ENCODE measurements around the gene HM13.
"Not testable (repeated sequence)": the region's sequence is repeated elsewhere in the genome, so short reads cannot be mapped to it uniquely, and the experiment has no call there.

The HM13 gene

DNA sequence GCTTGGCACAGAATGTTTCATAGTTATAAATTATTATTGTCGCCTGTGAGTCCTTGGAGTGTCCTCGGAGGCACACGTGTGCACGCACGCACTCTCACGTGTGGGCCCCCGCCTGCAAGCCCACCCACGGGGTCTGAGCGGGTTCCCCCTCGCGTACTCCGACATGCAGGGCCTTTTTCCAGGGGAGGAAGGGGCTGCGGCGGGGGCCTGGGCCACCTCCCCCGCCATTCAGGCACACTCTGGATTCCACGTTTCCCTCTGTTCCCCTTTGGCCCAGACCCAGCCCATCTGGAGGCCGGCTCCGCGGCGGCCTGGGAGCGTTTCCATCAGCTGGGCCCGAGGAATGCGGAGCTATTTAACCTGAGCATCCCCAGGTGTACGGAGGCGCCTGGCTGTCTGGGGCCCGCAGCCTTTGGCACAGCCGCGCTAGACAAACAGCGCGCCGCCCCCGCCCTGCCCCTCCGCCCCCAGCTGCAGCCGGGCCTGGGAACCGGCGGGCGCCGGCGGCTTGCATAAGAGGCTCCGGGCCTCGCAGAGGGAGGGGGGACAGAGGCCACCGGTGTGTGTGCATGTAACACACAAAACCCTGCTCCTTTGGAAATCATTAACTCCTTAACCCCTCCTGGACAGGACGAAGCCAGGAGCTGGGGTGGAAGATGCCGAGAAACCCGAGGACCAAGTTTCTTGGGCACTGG lies 94.2 kb downstream of the HM13 start:
- DNase-seq (ENCODE audit: low read depth, low spot score) = no peak

DNA sequence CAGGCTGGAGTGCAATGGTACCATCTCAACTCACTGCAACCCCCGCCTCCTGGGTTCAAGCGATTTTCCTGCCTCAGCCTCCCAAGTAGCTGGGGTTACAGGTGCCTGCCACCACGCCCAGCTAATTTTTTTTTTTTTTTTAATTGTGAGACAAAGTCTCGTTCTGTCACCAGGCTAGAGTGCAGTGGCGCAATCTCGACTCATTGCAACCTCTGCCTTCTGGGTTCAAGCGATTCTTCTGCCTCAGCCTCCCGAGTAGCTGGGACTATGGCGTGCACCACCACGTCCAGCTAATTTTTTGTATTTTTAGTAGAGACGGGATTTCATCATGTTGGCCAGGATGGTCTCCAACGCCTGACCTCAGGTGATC lies 98.0 kb downstream of the HM13 start:
- DNase-seq (ENCODE audit: low read depth, low spot score) = not testable (repeated sequence)

DNA sequence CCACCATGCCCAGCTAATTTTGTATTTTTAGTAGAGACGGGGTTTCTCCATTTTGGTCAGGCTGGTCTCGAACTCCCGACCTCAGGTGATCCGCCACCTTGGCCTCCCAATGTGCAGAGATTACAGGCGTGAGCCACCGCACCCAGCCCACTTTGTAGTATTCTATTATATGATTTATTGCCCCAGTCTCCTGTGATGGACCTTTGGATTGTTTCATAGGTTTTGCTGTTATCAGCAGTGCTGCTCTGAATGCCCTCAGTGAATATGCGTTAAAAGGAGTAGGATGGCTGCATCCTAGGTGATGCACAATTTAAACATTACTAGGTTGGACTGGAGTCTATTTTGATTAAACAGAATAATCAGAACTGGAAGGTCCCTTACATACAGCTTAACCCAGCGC lies 101.2 kb downstream of the HM13 start:
- no peak for DNase-seq (ENCODE audit: low read depth, low spot score)

DNA sequence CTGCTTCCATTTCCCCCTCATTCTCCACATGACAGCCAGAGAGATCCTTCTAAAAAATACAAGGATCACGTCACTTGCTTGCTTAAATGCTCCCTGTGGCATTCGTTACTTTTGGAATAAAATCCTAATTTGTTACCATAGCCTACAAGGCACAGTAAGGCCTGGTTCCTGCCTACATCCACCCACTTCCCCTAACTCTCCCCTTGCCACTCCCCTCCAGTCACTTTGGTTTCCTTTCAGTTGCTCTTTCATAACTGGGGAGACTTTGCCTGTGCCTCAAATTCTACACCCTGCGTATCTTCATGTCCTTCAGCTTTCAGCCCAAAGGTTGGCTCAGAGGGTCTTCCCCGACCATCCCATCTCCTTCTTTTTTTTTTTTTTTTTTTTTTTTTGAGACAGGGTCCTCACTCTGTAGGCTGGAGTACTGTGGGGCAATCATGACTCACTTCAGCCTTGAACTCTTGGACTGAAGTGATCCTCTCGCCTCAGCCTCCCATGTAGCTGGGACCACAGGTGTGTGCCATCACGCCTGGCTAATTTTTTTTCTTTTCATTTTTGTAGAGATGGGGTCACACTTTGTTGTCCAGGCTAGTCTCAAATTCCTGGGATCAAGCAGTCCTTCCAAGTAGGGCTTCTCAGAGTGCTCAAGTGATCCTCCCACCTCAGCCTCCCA lies 103.3 kb downstream of the HM13 start:
- no peak for DNase-seq (ENCODE audit: low read depth, low spot score)

All from iPS DF 19.7 (cell line).